Fibroblast of upper back skin (primary cell): ENCODE results near the gene PRKCD.

Source experiments
- DNase-seq: peaks from one replicate; pipeline ENCODE4 v3.0.0-alpha.2; 2013

Gene PRKCD

GRCh38 chr3:53193466-53194209 is 32.6 kb downstream of the PRKCD start:
- DNase-seq = peak; percentile 12

DNA sequence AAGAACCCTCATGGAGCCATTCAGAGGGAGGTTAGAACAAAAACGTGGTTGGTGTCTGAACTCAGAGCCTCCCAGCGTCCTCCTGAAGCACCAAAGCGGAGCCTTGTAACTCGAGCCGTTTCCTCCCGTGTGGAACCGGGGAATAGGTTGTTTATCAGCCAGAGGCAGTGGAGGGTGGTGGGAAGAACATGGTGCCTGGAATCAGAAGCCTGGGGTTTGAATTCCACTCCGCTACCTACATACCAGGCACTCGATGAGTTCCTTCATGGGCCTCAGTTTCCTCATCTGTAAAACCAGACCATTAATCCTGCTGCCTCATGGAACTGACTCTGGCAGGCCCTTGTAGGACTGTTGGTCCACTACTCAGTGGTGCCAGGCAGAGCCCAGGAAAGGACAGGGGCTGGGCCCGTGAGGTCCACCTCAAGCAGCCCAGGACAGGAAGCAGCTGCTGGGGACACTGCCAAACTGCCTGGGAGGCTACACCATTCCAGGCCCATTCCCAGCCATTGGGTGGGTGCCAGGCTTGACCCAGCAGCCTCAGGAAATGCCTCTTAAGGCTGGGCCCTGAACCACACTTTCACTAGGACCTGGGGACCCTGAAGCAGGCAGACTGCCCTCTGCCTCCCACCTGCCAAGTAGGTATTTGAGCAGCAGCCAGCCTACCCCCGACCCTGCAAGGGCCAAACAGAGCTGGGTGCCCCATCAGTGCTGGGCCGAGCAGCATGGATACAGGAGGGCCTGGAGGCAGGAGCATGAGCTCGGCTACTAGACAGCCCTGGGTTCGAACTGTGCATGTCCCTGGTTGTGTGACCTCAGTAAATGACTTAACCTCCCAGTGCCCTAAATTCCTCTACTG is 33.4 kb downstream of the PRKCD start:
- peak; percentile 31 for DNase-seq

GRCh38 chr3:53195066-53195450 is 34.0 kb downstream of the PRKCD start:
- DNase-seq = no peak

DNA sequence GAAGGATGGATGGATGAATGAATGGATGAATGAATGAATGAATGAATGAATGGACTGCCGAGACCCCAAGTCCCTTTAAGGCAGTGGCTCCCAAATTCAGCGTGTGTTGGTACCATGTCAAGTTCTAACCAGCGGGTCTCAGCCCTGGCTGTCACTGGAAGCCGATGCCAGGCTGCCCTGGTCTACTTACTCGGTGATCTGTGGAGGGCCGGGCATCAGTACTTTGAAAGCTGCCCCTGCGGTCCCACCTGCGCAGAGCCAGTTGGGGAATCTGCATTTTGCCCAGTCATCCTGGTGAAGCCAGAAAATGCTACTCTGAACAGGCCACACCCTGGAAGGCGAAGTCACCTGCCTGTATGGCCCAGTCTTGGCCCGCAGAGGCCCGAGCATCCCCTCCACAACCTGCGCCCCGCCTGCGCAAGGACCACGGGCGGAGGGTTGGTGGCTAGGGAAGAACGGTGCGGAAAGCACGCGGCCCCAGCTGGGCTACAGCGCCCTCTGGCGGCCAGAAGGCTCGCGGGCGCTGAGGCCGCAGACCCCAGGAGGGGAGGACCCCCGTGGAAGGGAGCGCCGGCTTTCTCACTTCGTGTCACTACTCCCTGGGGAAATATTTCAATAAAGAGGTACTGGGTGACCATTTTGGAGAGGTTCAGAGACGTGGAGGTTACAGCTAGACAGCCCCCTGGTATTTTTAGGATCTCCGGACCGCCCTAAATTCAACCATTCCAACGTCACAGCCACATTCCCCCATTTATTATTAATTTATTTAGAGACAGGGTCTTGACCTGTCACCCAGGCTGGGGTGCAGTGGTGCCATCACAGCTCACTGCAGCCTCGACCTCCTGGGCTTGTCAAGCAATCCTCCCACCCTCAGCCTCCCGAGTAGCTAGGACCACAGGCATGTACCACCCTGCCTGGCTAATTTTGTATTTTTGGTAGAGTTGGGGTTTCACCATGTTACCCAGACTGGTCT is 34.9 kb downstream of the PRKCD start:
- peak; percentile 35 for DNase-seq

- peak; percentile 78 for DNase-seq
Measured at GRCh38 chr3:53196575-53197407, 35.8 kb downstream of the PRKCD start.

GRCh38 chr3:53198256-53198977 is 37.4 kb downstream of the PRKCD start:
- no peak for DNase-seq

- DNase-seq = no peak
Measured at GRCh38 chr3:53198996-53199395, 38.0 kb downstream of the PRKCD start.

DNA sequence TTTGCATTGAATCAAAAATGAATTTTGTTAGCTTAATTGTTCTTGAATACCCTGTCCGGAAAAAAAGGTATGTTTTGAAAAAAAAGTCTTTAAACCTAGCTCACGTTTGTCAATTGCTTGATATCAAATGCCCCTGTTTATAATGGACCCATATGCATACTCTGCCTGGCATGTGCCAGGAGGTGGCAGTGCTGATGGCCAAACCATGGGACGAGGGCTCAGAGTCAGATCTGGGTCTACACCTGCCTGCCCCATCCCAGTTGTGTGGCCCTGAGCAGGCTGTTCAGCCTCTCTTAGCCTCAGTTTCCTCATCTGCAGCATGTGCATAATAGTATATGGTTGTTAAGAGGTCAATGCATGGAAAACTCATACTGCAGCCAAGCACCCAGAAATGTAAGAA is 38.8 kb downstream of the PRKCD start:
- DNase-seq = no peak

GRCh38 chr3:53200501-53201498 is 39.8 kb downstream of the PRKCD start:
- DNase-seq = no peak

DNA sequence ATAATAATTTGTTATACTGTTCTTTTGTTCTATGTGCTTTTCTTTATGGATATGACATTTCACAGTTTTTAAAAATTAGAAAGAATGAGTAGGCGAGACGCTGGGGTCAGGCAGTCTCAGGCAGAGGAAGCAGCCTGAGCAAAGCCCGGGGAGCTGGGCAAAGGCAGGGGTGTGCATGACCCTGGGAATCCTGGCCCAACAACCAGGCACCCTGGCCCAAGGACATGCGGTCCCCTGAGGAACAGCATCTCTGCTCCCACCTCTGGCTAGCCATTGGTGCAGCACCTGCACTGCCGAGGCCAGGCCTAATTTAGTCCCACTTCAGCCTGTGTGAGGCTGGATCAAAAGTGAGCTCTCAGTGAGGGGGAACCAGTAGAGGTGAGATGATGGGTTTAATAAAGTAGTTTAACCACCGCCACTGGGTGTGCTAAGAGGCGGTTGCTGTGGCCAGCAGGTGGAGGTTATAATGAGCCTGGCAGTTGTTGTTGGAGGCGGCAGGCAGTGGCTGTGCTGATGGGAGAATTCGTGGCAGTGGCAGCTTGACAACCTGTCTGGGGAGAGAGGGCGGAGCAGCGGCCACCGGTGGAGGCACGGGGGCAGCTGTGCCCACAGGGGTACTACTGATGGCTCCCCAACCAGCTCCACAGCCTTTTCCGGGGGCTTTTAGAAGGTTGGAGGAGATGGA is 41.5 kb downstream of the PRKCD start:
- DNase-seq = no peak

GRCh38 chr3:53211706-53212702 is 51.0 kb downstream of the PRKCD start:
- no peak for DNase-seq

GRCh38 chr3:53213276-53213675 is 52.3 kb downstream of the PRKCD start:
- DNase-seq = no peak

- peak; percentile 18 for DNase-seq
Measured at GRCh38 chr3:53215816-53216215, 54.8 kb downstream of the PRKCD start.

- DNase-seq = no peak
Measured at GRCh38 chr3:53216723-53217122, 55.7 kb downstream of the PRKCD start.

DNA sequence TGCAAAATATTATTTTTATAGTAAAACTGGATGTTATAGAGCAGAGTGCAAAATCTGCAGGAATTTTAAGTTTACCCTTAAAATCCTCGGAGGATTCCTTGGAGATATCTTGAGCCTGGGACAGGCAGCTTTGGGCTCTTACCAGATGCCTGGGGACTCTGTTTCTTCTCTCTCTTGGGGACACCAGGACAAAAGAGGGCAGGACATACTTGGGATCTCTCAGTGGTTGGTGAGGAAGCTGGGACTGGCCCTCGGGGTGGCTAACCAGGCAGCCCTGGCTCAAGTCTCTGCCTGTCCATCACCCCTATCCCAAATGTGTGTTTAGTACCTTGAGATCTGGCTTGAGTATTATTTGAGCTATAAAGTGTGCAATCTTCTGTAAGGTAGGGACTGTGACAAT is 56.2 kb downstream of the PRKCD start:
- no peak for DNase-seq

- DNase-seq = no peak
Measured at GRCh38 chr3:53218131-53218530, 57.1 kb downstream of the PRKCD start.

- DNase-seq = peak; percentile 76
Measured at GRCh38 chr3:53219895-53220483, 59.0 kb downstream of the PRKCD start.

GRCh38 chr3:53221345-53221744 is 60.3 kb downstream of the PRKCD start:
- DNase-seq = no peak
